ENCODE measurements around the gene SYMPK.

The SYMPK gene

GRCh38 chr19:45866400-45867176, 3.6 kb upstream of the SYMPK start:
- no peak for DNase-seq

- DNase-seq: no peak
These were observed 2.5 kb upstream of the SYMPK start for GRCh38 chr19:45865269-45865948.

- DNase-seq: no peak
These were observed 1.7 kb upstream of the SYMPK start for GRCh38 chr19:45864629-45865082.

- no peak for DNase-seq
These were observed 1.1 kb upstream of the SYMPK start, which contains the start of gene FOXA3 for GRCh38 chr19:45863840-45864628. Gene FOXA3 (plus strand): TSS chr19:45864326. CDS start chr19:45864457, 131 bp downstream.

- DNase-seq: no peak
These were observed 440 bp upstream of the SYMPK start for GRCh38 chr19:45863335-45863839.

GRCh38 chr19:45862271-45862563, 730 bp downstream of the SYMPK start:
- DNase-seq: peak; percentile 19

- DNase-seq: no peak
These were observed 2.3 kb downstream of the SYMPK start for GRCh38 chr19:45860359-45861259.

GRCh38 chr19:45854167-45854778, 8.7 kb downstream of the SYMPK start:
- DNase-seq: no peak

GRCh38 chr19:45852983-45853382, 10.0 kb downstream of the SYMPK start:
- DNase-seq: no peak

GRCh38 chr19:45852145-45852750, 10.7 kb downstream of the SYMPK start:
- DNase-seq: no peak

GRCh38 chr19:45848922-45849321, 14.0 kb downstream of the SYMPK start:
- no peak for DNase-seq

- DNase-seq: no peak
These were observed 15.3 kb downstream of the SYMPK start for GRCh38 chr19:45847663-45848062.

GRCh38 chr19:45842198-45842597, 20.7 kb downstream of the SYMPK start:
- DNase-seq: no peak

- no peak for DNase-seq
These were observed 28.0 kb downstream of the SYMPK start for GRCh38 chr19:45834970-45835369.

- no peak for DNase-seq
These were observed 34.0 kb downstream of the SYMPK start for GRCh38 chr19:45828945-45829344.

GRCh38 chr19:45828523-45828922, 34.4 kb downstream of the SYMPK start:
- DNase-seq: no peak

- no peak for DNase-seq
These were observed 35.4 kb downstream of the SYMPK start for GRCh38 chr19:45827459-45828093.

- no peak for DNase-seq
These were observed 36.0 kb downstream of the SYMPK start for GRCh38 chr19:45826934-45827333.

GRCh38 chr19:45825917-45826893, 36.7 kb downstream of the SYMPK start:
- no peak for DNase-seq

- no peak for DNase-seq
These were observed 37.7 kb downstream of the SYMPK start for GRCh38 chr19:45825263-45825605.

Measured in GF-D8 (cell line).